ENCODE data around the gene MMP28.

The MMP28 gene

GRCh38 chr17:35769895-35770486, 25.4 kb downstream of the MMP28 start:
- TF ChIP-seq HDGF (IDR thresholded peaks at IDR 0.05; ENCODE audit: borderline replicate concordance) = no peak
- TF ChIP-seq ELF4 (IDR thresholded peaks at IDR 0.05) = no peak
- no peak for TF ChIP-seq FOXM1 (IDR thresholded peaks at IDR 0.05; ENCODE audit: borderline replicate concordance)
- TF ChIP-seq FOXA1 (IDR thresholded peaks at IDR 0.05) = no peak
- no peak for TF ChIP-seq ARNT (IDR thresholded peaks at IDR 0.05)
- no peak for TF ChIP-seq SP1 (IDR thresholded peaks at IDR 0.05)
- TF ChIP-seq BHLHE40 (IDR thresholded peaks at IDR 0.05; ENCODE audit: borderline replicate concordance) = no peak
- TF ChIP-seq NFRKB (IDR thresholded peaks at IDR 0.05) = no peak
- TF ChIP-seq CTBP1 (IDR thresholded peaks at IDR 0.05; ENCODE audit: borderline replicate concordance) = no peak
- no peak for TF ChIP-seq TARDBP (IDR thresholded peaks at IDR 0.05)
- no peak for TF ChIP-seq PKNOX1 (IDR thresholded peaks at IDR 0.05)
- TF ChIP-seq SUZ12 (IDR thresholded peaks at IDR 0.05) = no peak
- TF ChIP-seq ZNF384 (IDR thresholded peaks at IDR 0.05) = no peak
- TF ChIP-seq LEF1 (IDR thresholded peaks at IDR 0.05; ENCODE audit: borderline replicate concordance) = no peak
- TF ChIP-seq FOXK2 (IDR thresholded peaks at IDR 0.05) = no peak
- TF ChIP-seq L3MBTL2 (conservative IDR thresholded peaks at IDR 0.05) = no peak
- DNase-seq (ENCODE audit: extremely low spot score) = no peak
- ChIA-PET CTCF (interaction anchor here (0.6 to 1.7 kb wide), 4 partner anchors 12 to 28 kb away, joined by 3 to 7 read pairs (median 4); no protein-coding TSS in a partner anchor), POLR2A (interaction anchor here (2.2 kb wide), 1 partner anchor 39 kb away, joined by 11 read pairs; the partner anchor contains the start of gene TAF15)

- ChIA-PET POLR2A (interaction anchor here (6.2 kb wide), 1 partner anchor 41 kb away, joined by 104 read pairs; the partner anchor contains the start of gene TAF15), CTCF (interaction anchor here (1.0 kb wide), 1 partner anchor 29 kb away, joined by 3 read pairs; no protein-coding TSS in a partner anchor)
- TF ChIP-seq PKNOX1 (IDR thresholded peaks at IDR 0.05) = no peak
- DNase-seq (ENCODE audit: extremely low spot score) = no peak
These were observed 26.6 kb downstream of the MMP28 start for GRCh38 chr17:35768797-35769196.

GRCh38 chr17:35766903-35767510, 28.4 kb downstream of the MMP28 start:
- DNase-seq (ENCODE audit: extremely low spot score) = no peak
- CTCF ChIA-PET = interaction anchor here (0.6 to 1.4 kb wide), 3 partner anchors 19 to 779 kb away, joined by 3 to 8 read pairs (median 3); no protein-coding TSS in a partner anchor
- TF ChIP-seq TARDBP (IDR thresholded peaks at IDR 0.05) (no peak), PKNOX1 (IDR thresholded peaks at IDR 0.05) (no peak), SUZ12 (IDR thresholded peaks at IDR 0.05) (no peak), L3MBTL2 (conservative IDR thresholded peaks at IDR 0.05) (no peak), ARNT (IDR thresholded peaks at IDR 0.05) (no peak), FOXM1 (IDR thresholded peaks at IDR 0.05; ENCODE audit: borderline replicate concordance) (no peak), BHLHE40 (IDR thresholded peaks at IDR 0.05; ENCODE audit: borderline replicate concordance) (no peak), LEF1 (IDR thresholded peaks at IDR 0.05; ENCODE audit: borderline replicate concordance) (no peak), FOXA1 (IDR thresholded peaks at IDR 0.05) (no peak), ZNF384 (IDR thresholded peaks at IDR 0.05) (no peak), CTBP1 (IDR thresholded peaks at IDR 0.05; ENCODE audit: borderline replicate concordance) (no peak), FOXK2 (IDR thresholded peaks at IDR 0.05) (no peak), ELF4 (IDR thresholded peaks at IDR 0.05) (no peak), HDGF (IDR thresholded peaks at IDR 0.05; ENCODE audit: borderline replicate concordance) (no peak), SP1 (IDR thresholded peaks at IDR 0.05) (no peak)
- POLR2A ChIA-PET = interaction anchor here (6.2 kb wide), 1 partner anchor 43 kb away, joined by 104 read pairs; the partner anchor contains the start of gene TAF15

- CTCF ChIA-PET = interaction anchor here (0.6 to 1.4 kb wide), 2 partner anchors 38 to 780 kb away, joined by 3 to 8 read pairs; no protein-coding TSS in a partner anchor
- TF ChIP-seq ELF4 (IDR thresholded peaks at IDR 0.05) (no peak), FOXK2 (IDR thresholded peaks at IDR 0.05) (no peak), SP1 (IDR thresholded peaks at IDR 0.05) (no peak), HDGF (IDR thresholded peaks at IDR 0.05; ENCODE audit: borderline replicate concordance) (no peak), FOXA1 (IDR thresholded peaks at IDR 0.05) (no peak), FOXM1 (IDR thresholded peaks at IDR 0.05; ENCODE audit: borderline replicate concordance) (no peak), TARDBP (IDR thresholded peaks at IDR 0.05) (no peak), CTBP1 (IDR thresholded peaks at IDR 0.05; ENCODE audit: borderline replicate concordance) (no peak), LEF1 (IDR thresholded peaks at IDR 0.05; ENCODE audit: borderline replicate concordance) (no peak), SUZ12 (IDR thresholded peaks at IDR 0.05) (no peak), L3MBTL2 (conservative IDR thresholded peaks at IDR 0.05) (no peak), PKNOX1 (IDR thresholded peaks at IDR 0.05) (no peak), ARNT (IDR thresholded peaks at IDR 0.05) (no peak), BHLHE40 (IDR thresholded peaks at IDR 0.05; ENCODE audit: borderline replicate concordance) (no peak), NFRKB (IDR thresholded peaks at IDR 0.05) (no peak), ZNF384 (IDR thresholded peaks at IDR 0.05) (no peak)
- DNase-seq (ENCODE audit: extremely low spot score) = no peak
- POLR2A ChIA-PET = interaction anchor here (6.2 kb wide), 1 partner anchor 43 kb away, joined by 104 read pairs; the partner anchor contains the start of gene TAF15
These were observed 29.0 kb downstream of the MMP28 start for GRCh38 chr17:35766489-35766877.
